Prostate gland (tissue), 2 donors: ENCODE measurements around the gene ZNF469.

Source experiments
- POLR2A ChIP-seq: fragments of 450-650 bp; IDR thresholded peaks from one replicate; pipeline ENCODE4 v1.6.1; 2016; ENCODE audit warnings: antibody characterized with exemption, mild to moderate bottlenecking
- TF ChIP-seq, protein P1 (sequence below), 4 experiments: fragments of 200-600 bp in 2 of 4; fragments of 450-650 bp in 2 of 4; sonication (generic) in 2 of 4; IDR thresholded peaks; 1 replicate in 3 of 4; 2 replicates in 1 of 4; pipeline ENCODE4 v1.5.1; 2016 to 2019; ENCODE audit warnings: antibody characterized with exemption in 4 of 4, mild to moderate bottlenecking in 2 of 4, moderate library complexity in 2 of 4

DNA sequence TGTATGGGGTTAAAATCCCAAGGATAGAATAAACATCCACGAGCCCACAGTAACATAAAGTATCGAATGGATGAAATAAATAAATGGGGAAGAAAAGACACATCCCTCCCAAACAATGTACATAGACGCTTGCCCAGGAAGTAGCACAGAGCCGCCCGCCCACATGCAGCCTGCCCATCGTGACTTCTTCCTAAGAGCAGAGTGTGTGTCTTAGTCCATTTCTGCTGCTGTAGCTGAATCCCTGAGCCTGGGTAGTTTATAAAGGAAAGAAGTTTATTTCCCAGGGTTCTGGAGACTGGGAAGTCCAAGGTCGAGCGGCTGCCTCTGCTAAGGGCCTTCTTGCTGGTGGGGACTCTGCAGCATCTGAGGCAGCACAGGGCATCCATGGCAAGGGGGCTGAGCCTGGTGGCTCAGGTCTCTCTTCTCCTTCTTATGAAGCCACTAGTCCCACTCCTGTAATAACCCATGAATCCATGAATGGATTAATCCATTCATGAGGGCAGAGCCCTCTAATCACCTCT, 39.4 kb upstream of the ZNF469 start:
- TF ChIP-seq, protein P1, sequence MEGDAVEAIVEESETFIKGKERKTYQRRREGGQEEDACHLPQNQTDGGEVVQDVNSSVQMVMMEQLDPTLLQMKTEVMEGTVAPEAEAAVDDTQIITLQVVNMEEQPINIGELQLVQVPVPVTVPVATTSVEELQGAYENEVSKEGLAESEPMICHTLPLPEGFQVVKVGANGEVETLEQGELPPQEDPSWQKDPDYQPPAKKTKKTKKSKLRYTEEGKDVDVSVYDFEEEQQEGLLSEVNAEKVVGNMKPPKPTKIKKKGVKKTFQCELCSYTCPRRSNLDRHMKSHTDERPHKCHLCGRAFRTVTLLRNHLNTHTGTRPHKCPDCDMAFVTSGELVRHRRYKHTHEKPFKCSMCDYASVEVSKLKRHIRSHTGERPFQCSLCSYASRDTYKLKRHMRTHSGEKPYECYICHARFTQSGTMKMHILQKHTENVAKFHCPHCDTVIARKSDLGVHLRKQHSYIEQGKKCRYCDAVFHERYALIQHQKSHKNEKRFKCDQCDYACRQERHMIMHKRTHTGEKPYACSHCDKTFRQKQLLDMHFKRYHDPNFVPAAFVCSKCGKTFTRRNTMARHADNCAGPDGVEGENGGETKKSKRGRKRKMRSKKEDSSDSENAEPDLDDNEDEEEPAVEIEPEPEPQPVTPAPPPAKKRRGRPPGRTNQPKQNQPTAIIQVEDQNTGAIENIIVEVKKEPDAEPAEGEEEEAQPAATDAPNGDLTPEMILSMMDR (IDR thresholded peaks at IDR 0.05), result no peak
- no peak for TF ChIP-seq POLR2A
